ENCODE measurements around the gene MT1G.
"Not testable (repeated sequence)": the region's sequence is repeated elsewhere in the genome, so short reads cannot be mapped to it uniquely, and the experiment has no call there.

Gene MT1G

GRCh38 chr16:56677474-56677873 lies 9.6 kb upstream of the MT1G start:
- Histone ChIP-seq H3K4me1 (ENCODE audit: insufficient read depth, poor library complexity, severe bottlenecking) (no peaks in the 10 kb centered on the region), H3K27me3 (ENCODE audit: insufficient read depth, poor library complexity, severe bottlenecking) (no peaks in the 10 kb centered on the region), H3K9me3 (ENCODE audit: severe bottlenecking) (no peaks in the 10 kb centered on the region), H3K27ac (ENCODE audit: poor library complexity, severe bottlenecking) (no peak overlapping the region), H3K36me3 (ENCODE audit: low read depth) (no peaks in the 10 kb centered on the region), H3K4me3 (ENCODE audit: severe bottlenecking) (no peak overlapping the region)
- DNase-seq (ENCODE audit: low spot score) (no peak), ATAC-seq (ENCODE audit: low read depth) (no peak)
- TF ChIP-seq CTCF (IDR thresholded peaks at IDR 0.05; ENCODE audit: poor library complexity, severe bottlenecking) = no peak

DNA sequence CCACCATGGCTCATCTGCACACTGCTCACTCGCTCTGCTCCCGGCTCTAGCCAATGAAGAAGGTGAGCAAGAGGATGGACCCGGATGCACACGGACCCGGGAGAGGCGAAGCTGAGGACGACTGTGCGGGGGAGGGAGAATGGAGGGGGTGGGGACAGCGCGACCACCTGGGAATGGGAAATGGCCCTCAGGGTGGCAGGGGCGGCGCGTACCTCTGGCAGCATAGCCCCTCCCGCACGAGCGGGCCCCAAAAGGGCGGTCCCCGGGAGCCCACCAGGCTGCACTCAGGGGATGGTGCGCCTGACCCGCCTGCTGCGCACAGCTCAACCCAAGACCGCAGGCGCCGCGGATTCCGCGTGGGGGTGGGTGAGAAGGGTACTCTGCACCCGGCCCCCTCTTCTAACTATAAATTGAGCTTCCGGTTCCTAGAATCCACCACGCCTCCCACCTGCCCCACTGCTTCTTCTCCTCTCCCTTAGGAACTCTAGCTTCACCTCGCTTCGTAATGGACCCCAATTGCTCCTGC lies 7.9 kb upstream of the MT1G start:
- DNase-seq (ENCODE audit: low spot score) = no peak
- no peaks in the 10 kb centered on the region for H3K27me3 ChIP-seq (ENCODE audit: insufficient read depth, poor library complexity, severe bottlenecking)
- no peak overlapping the region for H3K4me3 ChIP-seq (ENCODE audit: severe bottlenecking)
- peaks cover 2% of the 10 kb centered on the region for H3K4me1 ChIP-seq (ENCODE audit: insufficient read depth, poor library complexity, severe bottlenecking)
- ATAC-seq (ENCODE audit: low read depth) = no peak
- no peak for TF ChIP-seq CTCF (IDR thresholded peaks at IDR 0.05; ENCODE audit: poor library complexity, severe bottlenecking)
- no peaks in the 10 kb centered on the region for H3K36me3 ChIP-seq (ENCODE audit: low read depth)
- H3K9me3 ChIP-seq (ENCODE audit: severe bottlenecking) = no peaks in the 10 kb centered on the region
- no peak overlapping the region for H3K27ac ChIP-seq (ENCODE audit: poor library complexity, severe bottlenecking)

DNA sequence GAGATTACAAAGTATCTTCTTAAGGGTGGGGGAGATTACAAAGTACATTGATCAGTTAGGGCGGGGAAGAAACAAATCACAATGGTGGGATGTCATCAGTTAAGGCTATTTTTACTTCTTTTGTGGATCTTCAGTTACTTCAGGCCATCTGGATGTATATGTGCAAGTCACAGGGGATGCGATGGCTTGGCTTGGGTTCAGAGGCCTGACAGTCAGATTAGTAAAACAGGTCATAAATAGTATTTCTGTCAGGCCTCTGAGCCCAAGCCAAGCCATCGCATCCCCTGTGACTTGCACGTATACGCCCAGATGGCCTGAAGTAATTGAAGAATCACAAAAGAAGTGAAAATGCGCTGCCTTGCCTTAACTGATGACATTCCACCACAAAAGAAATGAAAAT lies 6.7 kb upstream of the MT1G start:
- H3K36me3 ChIP-seq (ENCODE audit: low read depth); H3K27me3 ChIP-seq (ENCODE audit: insufficient read depth, poor library complexity, severe bottlenecking); H3K9me3 ChIP-seq (ENCODE audit: severe bottlenecking); H3K4me3 ChIP-seq (ENCODE audit: severe bottlenecking); ATAC-seq (ENCODE audit: low read depth); H3K27ac ChIP-seq (ENCODE audit: poor library complexity, severe bottlenecking); DNase-seq (ENCODE audit: low spot score); H3K4me1 ChIP-seq (ENCODE audit: insufficient read depth, poor library complexity, severe bottlenecking): not testable (repeated sequence)

DNA sequence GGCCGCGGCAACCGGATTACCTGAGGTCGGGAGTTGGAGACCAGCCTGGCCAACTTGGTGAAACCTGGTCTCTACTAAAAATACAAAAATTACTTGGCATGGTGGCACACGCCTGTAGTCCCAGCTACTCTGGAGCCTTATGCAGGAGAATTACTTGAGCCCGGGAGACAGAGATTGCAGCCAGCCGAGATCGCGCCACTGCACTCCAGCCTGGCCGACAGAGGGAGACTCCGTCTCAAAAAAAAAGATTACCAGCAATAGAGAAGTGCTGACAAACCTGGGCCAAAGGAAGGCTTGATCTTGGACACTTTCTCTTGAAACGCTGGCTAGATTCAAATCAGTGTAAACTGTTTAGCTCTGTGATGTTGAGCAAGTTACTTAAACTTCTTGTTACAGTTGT lies 6.1 kb upstream of the MT1G start:
- Histone ChIP-seq H3K4me3 (ENCODE audit: severe bottlenecking) (no peak overlapping the region), H3K27me3 (ENCODE audit: insufficient read depth, poor library complexity, severe bottlenecking) (no peaks in the 10 kb centered on the region), H3K27ac (ENCODE audit: poor library complexity, severe bottlenecking) (no peak overlapping the region), H3K36me3 (ENCODE audit: low read depth) (no peaks in the 10 kb centered on the region), H3K4me1 (ENCODE audit: insufficient read depth, poor library complexity, severe bottlenecking) (peaks cover 2% of the 10 kb centered on the region), H3K9me3 (ENCODE audit: severe bottlenecking) (no peaks in the 10 kb centered on the region)
- peak; percentile 88 for TF ChIP-seq CTCF (IDR thresholded peaks at IDR 0.05; ENCODE audit: poor library complexity, severe bottlenecking)
- ATAC-seq (ENCODE audit: low read depth) (peak; percentile 77), DNase-seq (ENCODE audit: low spot score) (no peak)

GRCh38 chr16:56672761-56673536 lies 5.1 kb upstream of the MT1G start:
- no peak overlapping the region for H3K4me3 ChIP-seq (ENCODE audit: severe bottlenecking)
- H3K27me3 ChIP-seq (ENCODE audit: insufficient read depth, poor library complexity, severe bottlenecking) = no peaks in the 10 kb centered on the region
- DNase-seq (ENCODE audit: low spot score) (no peak), ATAC-seq (ENCODE audit: low read depth) (peak; percentile 17; the same call in 1 of the 3 replicates)
- no peaks in the 10 kb centered on the region for H3K36me3 ChIP-seq (ENCODE audit: low read depth)
- no peak overlapping the region for H3K27ac ChIP-seq (ENCODE audit: poor library complexity, severe bottlenecking)
- H3K9me3 ChIP-seq (ENCODE audit: severe bottlenecking) = no peaks in the 10 kb centered on the region
- TF ChIP-seq CTCF (IDR thresholded peaks at IDR 0.05; ENCODE audit: poor library complexity, severe bottlenecking) = no peak
- peaks cover 2% of the 10 kb centered on the region for H3K4me1 ChIP-seq (ENCODE audit: insufficient read depth, poor library complexity, severe bottlenecking)

- DNase-seq (ENCODE audit: low spot score); ATAC-seq (ENCODE audit: low read depth); H3K4me3 ChIP-seq (ENCODE audit: severe bottlenecking); H3K36me3 ChIP-seq (ENCODE audit: low read depth); H3K4me1 ChIP-seq (ENCODE audit: insufficient read depth, poor library complexity, severe bottlenecking); H3K27me3 ChIP-seq (ENCODE audit: insufficient read depth, poor library complexity, severe bottlenecking); H3K9me3 ChIP-seq (ENCODE audit: severe bottlenecking); H3K27ac ChIP-seq (ENCODE audit: poor library complexity, severe bottlenecking): not testable (repeated sequence)
Observed at GRCh38 chr16:56672171-56672570, 4.3 kb upstream of the MT1G start.

DNA sequence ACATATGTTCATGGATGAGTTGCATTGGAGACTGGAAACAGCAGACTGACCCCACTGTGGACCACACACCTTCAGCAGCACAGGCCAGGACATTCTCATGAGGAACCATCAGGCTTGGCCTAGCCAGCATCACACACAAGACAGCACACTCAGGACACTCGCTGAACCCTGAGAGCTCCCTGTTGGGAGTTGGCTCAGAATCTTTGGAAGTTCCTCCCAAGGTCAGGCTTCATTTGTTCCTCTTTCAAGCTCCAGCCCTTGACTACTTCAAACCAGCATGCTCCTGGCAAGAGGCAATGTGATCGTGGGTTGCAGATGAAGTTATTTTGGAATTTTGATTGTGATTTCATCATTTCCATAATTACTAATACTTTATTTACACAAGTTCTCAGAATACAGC lies 3.8 kb upstream of the MT1G start:
- H3K36me3 ChIP-seq (ENCODE audit: low read depth); H3K4me1 ChIP-seq (ENCODE audit: insufficient read depth, poor library complexity, severe bottlenecking); H3K27me3 ChIP-seq (ENCODE audit: insufficient read depth, poor library complexity, severe bottlenecking); H3K27ac ChIP-seq (ENCODE audit: poor library complexity, severe bottlenecking); DNase-seq (ENCODE audit: low spot score); H3K9me3 ChIP-seq (ENCODE audit: severe bottlenecking); H3K4me3 ChIP-seq (ENCODE audit: severe bottlenecking): not testable (repeated sequence)
- peak; percentile 24; the same call in 2 of the 3 replicates for ATAC-seq (ENCODE audit: low read depth)
